Right ventricle myocardium superior (tissue), 1 donor: ENCODE data around the gene TGM6. TPM values are rescaled to one million over a fixed set of nuclear protein-coding genes. Genes with fewer than 3 reads are reported as not detected.

Experiments
- ATAC-seq: fragments of 200-7000 bp; cut with Tn5 transposase; one replicate; pipeline ENCODE4 v1.9.1; 2020; ENCODE audit warnings: mild to moderate bottlenecking; ENCODE audit not compliant: poor library complexity
- DNase-seq: peaks from one replicate; pipeline ENCODE4 v3.0.0-alpha.2; 2020
- intact Hi-C: fragments of 100-400 bp; cut with DNase I; formaldehyde crosslinking; loops from one replicate; pipeline ENCODE4 v1.11.2; 2022
- total RNA-seq: library from RNA; stranded (reverse); fragmentation: NEBNext Ultra II Directional; extraction: Animal tissue kit (Norgen Biotek cat#: 25700); gene quantifications from one replicate; pipeline ENCODE4 v1.2.1, GENCODE V29; 2021
- donor health status: DM: no; HTN: yes; CAD: no; lungs with severe emphysema.

Gene TGM6
- total RNA-seq, 1 donor from 2014 or later = not detected

GRCh38 chr20:2469991-2470422, 89.3 kb downstream of the TGM6 start:
- intact Hi-C loops = no loop called here
- DNase-seq = no peak
- peak; percentile 51 for ATAC-seq

- ATAC-seq (peak; percentile 99), DNase-seq (peak; percentile 97)
- intact Hi-C loops = no loop called here
Measured at GRCh38 chr20:2470423-2471193, 89.9 kb downstream of the TGM6 start, which contains the start of gene SNRPB. Gene SNRPB (minus strand): TSS chr20:2470789. CDS start chr20:2470690, 99 bp downstream.

DNA sequence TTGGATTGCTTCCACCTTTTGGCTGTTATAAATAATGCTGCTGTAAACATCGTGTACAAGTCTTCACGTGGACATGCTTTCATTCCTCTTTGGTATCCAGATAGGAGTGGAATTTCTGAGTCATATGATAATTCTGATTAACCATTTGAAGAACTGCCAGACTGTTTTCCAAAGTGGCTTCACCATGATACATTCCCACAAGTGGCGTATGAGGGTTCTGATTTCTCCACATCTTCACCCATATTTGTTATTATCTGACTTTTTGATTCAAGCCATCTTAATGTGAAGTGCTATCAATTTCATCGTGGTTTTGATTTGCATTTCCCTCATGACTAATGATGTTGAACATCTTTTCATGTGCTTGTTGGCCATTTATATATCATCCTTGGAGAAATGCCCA, 92.8 kb downstream of the TGM6 start:
- intact Hi-C loops = no loop called here
- ATAC-seq (no peak), DNase-seq (no peak)

DNA sequence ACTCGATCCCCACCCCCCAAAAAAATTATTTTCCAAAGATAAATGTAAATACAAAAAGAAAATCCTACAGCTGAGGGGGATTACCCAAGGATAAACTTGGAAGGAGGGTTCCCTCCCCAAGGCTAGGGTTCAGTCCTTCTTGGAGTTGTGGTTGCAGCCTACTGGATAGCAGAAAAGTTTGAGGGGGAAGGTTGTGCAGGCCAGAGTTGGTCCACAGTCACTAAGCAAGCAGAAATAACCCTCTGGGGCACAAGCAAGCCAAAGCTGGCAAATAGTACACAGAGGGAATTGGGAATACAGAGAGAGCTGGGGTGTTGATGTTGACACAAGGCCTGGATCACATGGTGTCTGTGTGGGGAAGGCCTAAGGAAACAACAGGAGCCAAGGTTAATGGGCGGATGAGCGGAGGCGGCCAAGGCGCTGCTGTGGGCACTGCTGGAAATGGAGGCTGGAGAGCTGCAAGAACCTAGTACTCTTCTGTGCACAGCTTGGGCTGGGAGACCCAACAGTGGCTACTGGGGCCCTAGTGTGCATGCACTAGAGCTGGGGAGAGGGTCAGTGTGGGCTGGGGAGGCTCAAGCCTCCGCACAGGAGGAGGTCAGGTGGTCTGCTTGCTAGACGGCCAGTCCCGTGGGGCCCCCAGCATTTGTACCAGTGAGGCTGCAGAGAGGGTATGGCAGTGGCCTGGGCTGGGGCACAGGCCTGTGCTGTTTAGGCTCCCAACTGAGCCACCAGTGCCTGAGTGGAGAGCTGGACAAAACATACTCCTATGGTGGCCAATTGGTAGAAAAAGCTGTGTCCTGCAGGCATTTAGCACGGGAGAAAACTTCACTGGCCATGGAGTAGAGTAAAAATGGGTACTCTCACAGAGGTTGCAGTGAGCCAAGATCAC, 95.4 kb downstream of the TGM6 start:
- DNase-seq (no peak), ATAC-seq (no peak)
- intact Hi-C loops = no loop called here

GRCh38 chr20:2476742-2477615, 96.3 kb downstream of the TGM6 start:
- intact Hi-C loops = no loop called here
- DNase-seq = no peak
- ATAC-seq = no peak

- DNase-seq (no peak), ATAC-seq (no peak)
- intact Hi-C loops = no loop called here
Measured at GRCh38 chr20:2480381-2480780, 99.7 kb downstream of the TGM6 start.

Other genes starting within 250 kb of the TGM6 start
- not detected for gene TGM3, start 84.9 kb upstream of the TGM6 start, total RNA-seq
- gene SNRPB, start 89.9 kb downstream of the TGM6 start, total RNA-seq = 49.9 TPM
- 5.5 TPM for gene ZNF343, start 128.0 kb downstream of the TGM6 start, total RNA-seq
- gene TMC2, start 155.7 kb downstream of the TGM6 start, total RNA-seq = not detected